COR-L47 (cell line): ENCODE measurements around the gene DBNDD2.

Source experiments
- DNase-seq: peaks from one replicate; lab custom pipeline; 2025; lab: John Stamatoyannopoulos, UW

Gene DBNDD2

GRCh38 chr20:45387274-45387673 is 20.8 kb upstream of the DBNDD2 start:
- DNase-seq = no peak

- no peak for DNase-seq
Measured at GRCh38 chr20:45390931-45391330, 17.2 kb upstream of the DBNDD2 start.

- DNase-seq = no peak
Measured at GRCh38 chr20:45391559-45391958, 16.5 kb upstream of the DBNDD2 start.

- peak; percentile 16 for DNase-seq
Measured at GRCh38 chr20:45392733-45393132, 15.4 kb upstream of the DBNDD2 start.

- DNase-seq = no peak
Measured at GRCh38 chr20:45394221-45395113, 13.6 kb upstream of the DBNDD2 start.

- DNase-seq = no peak
Measured at GRCh38 chr20:45395114-45395415, 13.0 kb upstream of the DBNDD2 start.

- no peak for DNase-seq
Measured at GRCh38 chr20:45399018-45399417, 9.1 kb upstream of the DBNDD2 start.

GRCh38 chr20:45400346-45401031 is 7.6 kb upstream of the DBNDD2 start:
- DNase-seq = no peak

GRCh38 chr20:45402946-45403345 is 5.1 kb upstream of the DBNDD2 start:
- no peak for DNase-seq

GRCh38 chr20:45404438-45404837 is 3.7 kb upstream of the DBNDD2 start:
- DNase-seq = no peak

- no peak for DNase-seq
Measured at GRCh38 chr20:45405571-45406259, 2.4 kb upstream of the DBNDD2 start.

- DNase-seq = peak; percentile 43
Measured at GRCh38 chr20:45406260-45407066, 1.6 kb upstream of the DBNDD2 start.

- peak; percentile 46 for DNase-seq
Measured at GRCh38 chr20:45407067-45407745, 883 bp upstream of the DBNDD2 start.

- no peak for DNase-seq
Measured at GRCh38 chr20:45408646-45409213, 641 bp downstream of the DBNDD2 start.

GRCh38 chr20:45409521-45410272 is 1.6 kb downstream of the DBNDD2 start:
- DNase-seq = no peak

- DNase-seq = no peak
Measured at GRCh38 chr20:45410887-45411286, 2.8 kb downstream of the DBNDD2 start.

GRCh38 chr20:45412653-45413052 is 4.6 kb downstream of the DBNDD2 start:
- DNase-seq = no peak

GRCh38 chr20:45413479-45413878 is 5.4 kb downstream of the DBNDD2 start:
- DNase-seq = no peak

- peak; percentile 62 for DNase-seq
Measured at GRCh38 chr20:45415822-45416637, 7.9 kb downstream of the DBNDD2 start, which contains the start of gene PIGT. TSS of gene PIGT (plus strand) at chr20:45416141. CDS start at chr20:45416157, 16 bp downstream.
